Measurements from ENCODE around the gene TPGS1.
"Not testable (repeated sequence)": the region's sequence is repeated elsewhere in the genome, so short reads cannot be mapped to it uniquely, and the experiment has no call there.

TPGS1 gene

DNA sequence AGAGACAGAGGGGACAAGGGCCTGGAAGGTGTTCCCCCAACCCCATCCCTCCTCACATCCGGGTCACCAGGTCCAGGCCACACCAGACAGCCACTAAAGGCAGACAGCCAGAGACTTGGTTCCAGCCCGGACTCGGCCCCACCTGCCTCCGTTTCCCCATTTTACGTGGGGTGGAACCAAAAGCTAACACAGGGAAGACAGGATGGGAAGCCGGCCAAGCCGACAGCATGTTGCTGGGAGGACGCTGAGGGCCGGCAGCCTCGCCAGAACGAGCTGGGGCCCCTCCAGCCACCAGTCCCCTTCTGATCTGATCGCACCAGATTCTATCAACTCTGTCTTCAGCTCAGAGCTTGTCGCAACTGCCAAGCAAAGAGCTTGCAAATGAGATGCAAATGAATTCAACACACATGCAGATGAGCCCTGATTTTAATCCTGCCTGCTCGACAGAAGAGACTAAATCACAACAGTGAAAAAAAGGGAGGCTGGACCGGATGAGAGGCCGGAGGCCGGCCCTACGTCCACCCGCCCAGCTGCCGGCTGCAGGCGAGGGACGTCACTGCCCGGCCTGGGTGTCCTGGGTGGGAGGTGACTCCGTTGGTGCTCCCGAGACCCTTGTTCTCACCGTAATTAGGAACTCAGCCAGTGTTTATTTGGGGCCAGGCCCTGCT is 28.9 kb upstream of the TPGS1 start:
- DNase-seq (ENCODE audit: low read depth) = no peak

DNA sequence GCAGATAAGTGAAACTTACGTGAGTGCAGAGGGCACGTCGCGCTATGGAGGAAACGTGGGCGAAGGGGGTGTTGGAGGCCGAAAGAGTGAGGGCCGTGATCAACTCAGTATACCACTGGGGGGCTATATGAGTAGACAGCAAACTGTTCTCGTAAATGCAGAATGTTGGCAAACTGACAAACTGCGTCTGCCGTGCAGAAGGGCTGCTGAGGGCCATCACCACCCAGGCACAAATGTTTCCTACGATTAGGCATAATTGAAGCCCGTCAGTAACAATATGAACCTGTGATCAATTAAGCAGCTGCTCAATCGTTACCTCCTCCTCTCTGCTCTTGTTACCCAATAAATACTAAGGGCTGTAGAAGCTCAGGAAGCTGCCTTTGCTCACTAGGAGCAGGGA is 28.3 kb upstream of the TPGS1 start:
- no peak for DNase-seq (ENCODE audit: low read depth)

- DNase-seq (ENCODE audit: low read depth) = peak; percentile 78
Measured at GRCh38 chr19:480016-480855, 27.1 kb upstream of the TPGS1 start.

- DNase-seq (ENCODE audit: low read depth) = not testable (repeated sequence)
Measured at GRCh38 chr19:481100-481499, 26.2 kb upstream of the TPGS1 start.

GRCh38 chr19:482186-483041 is 24.9 kb upstream of the TPGS1 start:
- no peak for DNase-seq (ENCODE audit: low read depth)

DNA sequence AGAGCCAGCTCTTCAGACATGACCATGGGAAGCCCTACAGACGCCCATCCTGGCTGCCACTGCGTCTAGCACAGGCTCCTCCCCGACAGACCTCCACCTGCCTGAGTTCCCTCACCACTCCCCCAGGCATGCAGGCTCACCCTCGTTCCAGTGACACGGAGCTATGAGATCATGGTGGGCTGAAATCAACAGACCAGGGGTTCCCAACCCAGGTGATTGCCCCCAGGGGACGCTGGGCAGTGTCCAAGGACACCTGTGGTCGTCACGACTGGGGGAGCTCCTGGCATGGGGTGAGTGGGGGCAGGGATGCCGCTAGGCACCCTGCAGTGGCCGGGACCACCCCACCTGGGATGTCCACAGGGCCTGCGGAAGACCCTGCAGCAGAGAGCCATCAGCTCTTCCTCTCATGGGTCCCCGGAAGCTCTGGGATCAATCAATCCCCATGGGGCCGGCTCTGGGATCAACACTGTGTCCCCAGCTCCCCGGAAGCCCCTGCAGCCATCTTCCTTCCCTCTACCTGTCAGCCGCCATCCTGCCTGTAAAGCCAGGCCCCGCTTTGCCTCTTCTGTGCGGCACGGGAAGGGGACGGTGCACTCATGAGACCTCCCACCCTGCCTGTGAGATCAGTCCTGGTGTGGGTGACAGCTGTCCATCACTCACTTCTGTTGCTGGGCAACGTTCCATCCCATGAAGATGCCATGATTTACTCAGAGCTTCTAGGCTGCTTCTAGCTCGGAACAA is 23.8 kb upstream of the TPGS1 start:
- no peak for DNase-seq (ENCODE audit: low read depth)

GRCh38 chr19:484494-484893 is 22.8 kb upstream of the TPGS1 start:
- no peak for DNase-seq (ENCODE audit: low read depth)

- no peak for DNase-seq (ENCODE audit: low read depth)
Measured at GRCh38 chr19:485077-485476, 22.2 kb upstream of the TPGS1 start.

- no peak for DNase-seq (ENCODE audit: low read depth)
Measured at GRCh38 chr19:485583-486236, 21.6 kb upstream of the TPGS1 start.

DNA sequence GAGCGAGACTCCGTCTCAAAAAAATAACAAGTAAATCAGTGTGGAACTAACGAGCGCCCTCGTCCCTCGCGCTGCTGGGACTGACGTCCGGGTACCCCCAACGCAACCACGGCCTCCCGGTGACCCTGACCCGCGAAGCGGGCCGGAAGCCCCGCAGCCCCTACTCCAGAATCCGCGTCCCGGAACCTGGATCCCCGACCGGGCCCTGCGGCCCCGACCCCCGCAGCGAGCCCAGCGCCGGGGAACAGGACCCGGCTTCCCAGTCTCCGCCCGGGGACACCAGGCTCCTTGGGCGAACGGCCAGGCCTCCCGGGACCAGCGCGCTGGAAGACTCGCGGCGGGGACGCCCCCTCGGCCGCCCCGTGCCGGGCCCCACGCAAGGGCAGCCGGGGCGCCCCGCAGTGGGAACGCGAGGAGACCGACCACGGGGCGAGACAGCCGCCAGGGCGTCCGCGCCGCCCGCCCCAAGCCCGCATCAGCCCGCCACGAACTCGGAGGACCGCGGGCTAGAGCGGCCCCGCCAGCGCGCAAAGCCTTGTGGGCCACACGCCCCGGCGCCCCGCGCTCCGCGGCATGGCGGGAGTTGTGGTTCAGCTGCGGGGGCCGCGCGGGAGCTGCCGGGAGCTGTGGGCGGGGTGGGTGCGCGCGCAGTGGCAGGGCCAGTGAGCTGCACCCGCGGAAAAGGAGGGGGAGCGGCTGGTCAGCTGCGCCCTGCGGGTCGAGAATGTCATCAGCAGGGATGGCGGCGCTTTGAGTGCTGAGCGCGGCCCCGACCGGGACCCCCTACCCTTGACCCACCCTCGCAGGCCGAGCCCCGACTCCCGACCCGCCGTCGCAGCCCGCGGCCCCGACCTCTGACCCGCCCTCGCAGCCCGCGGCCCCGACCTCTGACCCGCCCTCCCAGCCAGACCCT is 18.5 kb upstream of the TPGS1 start:
- DNase-seq (ENCODE audit: low read depth) = peak; percentile 86

- no peak for DNase-seq (ENCODE audit: low read depth)
Measured at GRCh38 chr19:489418-490196, 17.7 kb upstream of the TPGS1 start.

- DNase-seq (ENCODE audit: low read depth) = peak; percentile 76
Measured at GRCh38 chr19:491146-491741, 16.1 kb upstream of the TPGS1 start.

DNA sequence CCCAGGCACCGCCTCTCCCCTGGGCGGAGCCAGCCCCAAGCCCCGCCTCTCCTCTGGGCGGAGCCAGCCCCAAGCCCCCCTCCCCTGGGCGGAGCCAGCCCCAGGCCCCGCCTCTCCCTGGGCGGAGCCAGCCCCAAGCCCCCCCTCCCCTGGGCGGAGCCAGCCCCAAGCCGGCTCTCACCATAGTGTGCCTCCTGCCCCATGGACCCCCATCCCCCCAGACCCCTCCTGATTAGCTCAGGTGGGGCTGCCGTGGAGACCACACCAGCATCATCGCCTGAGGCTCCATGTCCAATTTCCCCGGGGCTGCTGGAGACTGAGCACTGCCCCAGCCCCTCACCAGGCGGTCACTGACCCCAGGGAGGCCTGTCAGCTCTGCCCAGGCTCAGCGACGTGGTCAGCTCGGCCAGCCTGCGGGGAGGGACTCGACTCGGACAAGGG is 15.2 kb upstream of the TPGS1 start:
- no peak for DNase-seq (ENCODE audit: low read depth)

DNA sequence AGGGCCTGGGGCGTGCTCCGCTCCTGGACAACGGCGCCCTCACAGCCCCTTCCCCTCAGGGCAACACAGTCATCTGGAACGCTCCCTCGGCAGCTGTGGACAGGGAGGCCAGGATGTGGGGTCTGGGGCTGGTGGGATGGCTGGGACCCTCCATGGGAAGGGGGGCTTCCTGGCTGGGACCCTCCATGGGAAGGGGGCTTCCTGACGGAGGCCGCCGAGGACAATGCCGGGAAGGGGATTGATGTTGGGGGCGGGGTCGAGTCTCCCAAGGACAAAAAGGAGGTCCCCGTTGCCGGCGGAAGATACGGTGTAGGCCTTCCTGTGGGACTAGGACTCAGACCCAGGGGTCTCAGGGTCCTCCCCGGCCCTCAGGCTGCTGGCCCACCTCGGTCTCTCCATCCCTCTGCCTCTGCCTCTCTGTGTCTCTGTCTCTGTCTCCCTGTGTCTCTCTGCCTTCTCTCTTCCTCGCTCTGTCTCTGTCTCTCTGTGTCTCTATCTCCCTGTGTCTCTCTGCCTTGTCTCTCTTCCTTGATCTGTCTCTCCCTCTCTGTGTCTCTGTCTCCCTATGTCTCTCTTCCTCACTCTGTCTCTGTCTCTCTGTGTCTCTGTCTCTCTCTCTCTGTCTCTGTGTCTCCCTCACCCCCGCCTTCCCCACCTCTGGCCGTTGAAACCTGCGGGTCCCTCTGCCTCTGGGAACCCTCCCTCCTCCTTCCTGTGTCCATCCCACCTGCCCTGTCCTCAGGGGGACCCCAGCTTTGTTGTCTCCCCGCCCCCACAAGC is 13.7 kb upstream of the TPGS1 start:
- DNase-seq (ENCODE audit: low read depth) = no peak

DNA sequence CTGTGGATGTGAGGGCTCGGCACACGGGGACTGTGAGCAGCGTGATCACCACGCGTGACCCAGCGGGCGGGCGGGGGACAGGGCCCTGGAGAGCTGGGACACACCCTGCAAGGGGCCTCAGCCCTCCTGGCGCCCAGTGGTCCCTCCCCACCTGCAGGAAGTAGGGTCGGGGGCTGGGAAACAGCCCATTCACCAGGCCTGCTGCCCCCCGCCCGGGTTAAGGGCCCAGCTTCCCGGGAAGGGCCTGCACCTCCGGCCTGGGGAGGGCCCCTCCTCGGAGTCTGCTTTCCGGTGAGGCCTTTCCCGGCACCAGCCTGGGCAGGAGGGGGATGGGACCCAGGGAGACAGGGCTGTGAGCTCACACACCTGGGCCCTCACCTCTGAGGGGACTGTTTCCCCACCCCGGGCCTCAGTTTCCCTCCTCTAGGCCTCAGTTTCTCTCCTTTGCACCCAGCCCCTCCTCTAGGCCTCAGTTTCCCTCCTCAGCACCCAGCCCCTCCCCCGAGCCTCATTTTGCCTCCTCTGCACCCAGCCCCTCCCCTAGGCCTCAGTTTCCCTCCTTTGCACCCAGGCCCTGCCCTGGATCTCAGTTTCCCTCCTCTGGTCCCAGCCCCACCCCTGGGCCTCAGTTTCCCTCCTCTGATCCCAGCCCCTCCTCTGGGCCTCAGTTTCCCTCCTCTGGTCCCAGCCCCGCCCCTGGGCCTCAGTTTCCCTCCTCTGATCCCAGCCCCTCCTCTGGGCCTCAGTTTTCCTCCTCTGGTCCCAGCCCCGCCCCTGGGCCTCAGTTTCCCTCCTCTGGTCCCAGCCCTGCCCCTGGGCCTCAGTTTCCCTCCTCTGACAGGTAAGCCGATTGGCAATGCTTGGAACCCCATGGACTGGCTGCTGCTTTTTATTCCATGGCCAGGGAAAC is 12.9 kb upstream of the TPGS1 start:
- DNase-seq (ENCODE audit: low read depth) = no peak

GRCh38 chr19:495081-495401 is 12.3 kb upstream of the TPGS1 start:
- DNase-seq (ENCODE audit: low read depth) = no peak

GRCh38 chr19:495402-496111 is 11.7 kb upstream of the TPGS1 start:
- no peak for DNase-seq (ENCODE audit: low read depth)

Measured in CMK (cell line).